Upper lobe of right lung (tissue), 1 donor: ENCODE results near the gene TMEM100. TPM values are rescaled to one million over a fixed set of nuclear protein-coding genes. Genes with fewer than 3 reads are reported as not detected.
A peak's percentile ranks its signal among the peaks of the same experiment; 100 is the strongest.

Experiments
- ATAC-seq: fragments of 200-7000 bp; cut with Tn5 transposase; one replicate; pipeline ENCODE4 v1.9.1; 2020; ENCODE audit warnings: mild to moderate bottlenecking, moderate library complexity
- DNase-seq: peaks from one replicate; pipeline ENCODE4 v3.0.0-alpha.2; 2020
- H3K27ac ChIP-seq: fragments of 200-600 bp; one replicate; pipeline ENCODE4 v1.8.0; 2022
- H3K27me3 ChIP-seq: fragments of 200-600 bp; one replicate; pipeline ENCODE4 v1.8.0; 2022; ENCODE audit warnings: mild to moderate bottlenecking
- H3K36me3 ChIP-seq: fragments of 200-600 bp; one replicate; pipeline ENCODE4 v1.8.0; 2022
- H3K4me1 ChIP-seq: fragments of 200-600 bp; one replicate; pipeline ENCODE4 v1.8.0; 2022
- H3K4me3 ChIP-seq: fragments of 200-600 bp; one replicate; pipeline ENCODE4 v1.8.0; 2022; ENCODE audit warnings: mild to moderate bottlenecking
- H3K9me3 ChIP-seq: fragments of 200-600 bp; one replicate; pipeline ENCODE4 v1.8.0; 2022
- CTCF ChIP-seq: fragments of 200-600 bp; IDR thresholded peaks from one replicate; pipeline ENCODE4 v1.8.0; 2022; ENCODE audit warnings: antibody characterized with exemption
- intact Hi-C: fragments of 100-400 bp; cut with DNase I; formaldehyde crosslinking; loops from one replicate; pipeline ENCODE4 v1.11.0; 2022
- total RNA-seq: library from RNA; stranded (reverse); fragmentation: NEBNext Ultra II Directional; extraction: Animal tissue kit (Norgen Biotek cat#: 25700); gene quantifications from one replicate; pipeline ENCODE4 v1.2.1, GENCODE V29; 2021
- donor health status: DM: no; HTN: yes; CAD: no; lungs with severe emphysema.

The TMEM100 gene
- total RNA-seq, 1 donor from 2014 or later: 279 TPM

GRCh38 chr17:55722016-55722736, 488 bp downstream of the TMEM100 start:
- Histone ChIP-seq H3K27ac (peak overlapping the region; percentile 80), H3K4me3 (peak overlapping the region; percentile 49), H3K4me1 (peaks cover 6% of the 10 kb centered on the region), H3K27me3 (peaks cover 6% of the 10 kb centered on the region), H3K36me3 (no peaks in the 10 kb centered on the region), H3K9me3 (no peaks in the 10 kb centered on the region)
- ATAC-seq (no peak), DNase-seq (no peak)
- TF ChIP-seq CTCF: no peak
- intact Hi-C loops: no loop called here

DNA sequence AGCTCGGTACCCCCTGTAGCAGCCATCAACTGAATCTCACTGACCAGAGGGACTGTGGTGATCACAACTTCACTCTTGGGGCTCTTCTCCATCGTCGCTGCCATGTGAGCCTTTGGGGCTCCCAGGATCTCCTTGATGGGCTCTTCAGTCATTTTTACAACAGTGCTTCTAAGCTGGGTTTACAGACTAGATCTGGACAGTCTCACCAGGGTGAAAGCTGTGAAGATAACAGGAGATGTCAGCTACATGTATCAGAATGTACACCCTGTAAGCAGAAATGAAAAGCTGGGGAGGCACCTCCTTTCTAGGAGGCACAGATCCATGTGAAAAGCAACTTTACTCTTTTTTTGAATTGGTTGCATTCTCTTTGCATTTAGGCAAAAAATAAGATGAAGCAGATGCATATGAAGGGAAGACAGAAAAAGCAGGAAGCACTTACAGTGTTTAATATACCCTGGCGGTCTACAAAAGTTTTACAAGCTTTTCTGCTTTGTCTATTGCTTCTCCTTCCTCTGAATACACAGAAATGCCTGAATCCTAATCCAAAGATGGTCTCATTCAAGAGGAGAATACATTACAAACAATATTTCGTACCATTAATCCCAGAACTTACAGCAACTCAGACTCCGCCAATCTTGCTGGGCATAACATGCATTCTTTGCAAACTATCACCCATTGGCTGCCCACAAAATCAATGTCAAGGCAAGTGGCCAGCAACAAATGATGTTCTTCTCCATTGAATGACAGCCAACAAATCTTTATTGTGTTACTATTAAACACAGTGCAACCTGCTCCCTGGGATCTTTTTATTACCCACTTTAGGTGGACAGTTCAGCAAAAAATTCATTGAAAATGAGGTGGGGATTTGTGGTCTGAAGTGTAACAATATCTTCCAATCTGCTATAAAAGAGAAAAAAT, 1.5 kb downstream of the TMEM100 start:
- Histone ChIP-seq H3K9me3 (no peaks in the 10 kb centered on the region), H3K36me3 (no peaks in the 10 kb centered on the region), H3K4me1 (peaks cover 3% of the 10 kb centered on the region), H3K27me3 (peaks cover 6% of the 10 kb centered on the region), H3K27ac (peak overlapping the region; percentile 80), H3K4me3 (peak overlapping the region; percentile 49)
- intact Hi-C loops: no loop called here
- ATAC-seq: no peak
- DNase-seq: no peak
- TF ChIP-seq CTCF: no peak

GRCh38 chr17:55717898-55718735, 4.5 kb downstream of the TMEM100 start:
- no peak overlapping the region for H3K4me3 ChIP-seq
- no peaks in the 10 kb centered on the region for H3K36me3 ChIP-seq
- peaks cover 6% of the 10 kb centered on the region for H3K27me3 ChIP-seq
- TF ChIP-seq CTCF: peak; percentile 86
- DNase-seq (peak; percentile 69), ATAC-seq (peak; percentile 75)
- peak overlapping the region; percentile 80 for H3K27ac ChIP-seq
- H3K4me1 ChIP-seq: no peaks in the 10 kb centered on the region
- intact Hi-C loops: loop anchor here (10.0 kb wide), 1 partner anchor 193 kb away; no protein-coding TSS in a partner anchor
- H3K9me3 ChIP-seq: no peaks in the 10 kb centered on the region

DNA sequence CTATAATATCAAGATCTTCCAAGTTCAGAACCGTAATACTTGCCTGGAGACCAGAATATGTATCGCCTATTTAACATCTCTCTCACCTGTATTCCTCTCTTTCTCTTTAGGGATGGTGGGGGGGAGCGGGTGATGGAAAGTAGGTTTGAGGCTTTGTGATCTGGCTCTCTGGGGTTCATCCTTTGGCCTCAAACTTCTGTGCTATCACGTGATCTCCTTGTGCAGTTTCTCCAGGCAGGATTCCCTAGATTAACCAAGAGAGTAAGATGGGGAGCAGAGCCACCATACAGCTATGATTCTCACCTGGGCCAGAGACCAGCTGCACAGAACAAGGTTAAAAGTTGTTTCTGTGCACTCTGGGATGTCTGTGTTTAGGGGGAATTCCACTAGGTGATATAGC, 5.2 kb downstream of the TMEM100 start:
- Histone ChIP-seq H3K36me3 (no peaks in the 10 kb centered on the region), H3K4me1 (no peaks in the 10 kb centered on the region), H3K27ac (no peak overlapping the region), H3K9me3 (no peaks in the 10 kb centered on the region), H3K27me3 (no peaks in the 10 kb centered on the region), H3K4me3 (no peak overlapping the region)
- intact Hi-C loops: loop anchor here (10.0 kb wide), 1 partner anchor 193 kb away; no protein-coding TSS in a partner anchor
- ATAC-seq (no peak), DNase-seq (no peak)
- TF ChIP-seq CTCF: no peak

- no peaks in the 10 kb centered on the region for H3K9me3 ChIP-seq
- TF ChIP-seq CTCF: no peak
- ATAC-seq (no peak), DNase-seq (no peak)
- no peaks in the 10 kb centered on the region for H3K4me1 ChIP-seq
- H3K36me3 ChIP-seq: no peaks in the 10 kb centered on the region
- no peak overlapping the region for H3K27ac ChIP-seq
- intact Hi-C loops: loop anchor here (10.0 kb wide), 1 partner anchor 186 kb away; no protein-coding TSS in a partner anchor
- H3K4me3 ChIP-seq: no peak overlapping the region
- H3K27me3 ChIP-seq: no peaks in the 10 kb centered on the region
These were observed 11.7 kb downstream of the TMEM100 start for GRCh38 chr17:55710829-55711496.
